ENCODE measurements around the gene CKB. TPM values are rescaled to one million over a fixed set of nuclear protein-coding genes. Genes with fewer than 3 reads are reported as not detected.
"Not testable (repeated sequence)": the region's sequence is repeated elsewhere in the genome, so short reads cannot be mapped to it uniquely, and the experiment has no call there.

Gene CKB
- polyA plus RNA-seq, 3 donors from 2014 or later = 0.34 to 1.6 (median 1.1) TPM

DNA sequence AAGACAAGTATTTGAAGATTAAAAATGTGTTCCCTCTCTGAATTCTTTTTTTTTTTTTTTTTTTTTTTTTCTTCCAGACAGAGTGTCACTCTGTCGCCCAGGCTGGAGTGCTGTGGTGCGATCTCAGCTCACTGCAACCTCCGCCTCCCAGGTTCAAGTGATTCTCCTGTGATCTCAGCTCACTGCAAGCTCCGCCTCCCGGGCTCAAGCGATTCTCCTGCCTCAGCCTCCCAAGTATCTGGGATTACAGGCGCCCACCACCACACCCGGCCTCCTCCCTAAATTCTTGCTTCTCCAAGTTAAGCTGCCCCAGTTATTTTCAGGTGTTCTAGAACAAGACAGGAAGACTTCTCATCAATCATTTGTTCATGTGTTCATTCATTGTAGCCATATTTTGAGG, 10.4 kb downstream of the CKB start:
- H3K27ac Mint-ChIP-seq; H3K36me3 Mint-ChIP-seq; H3K4me1 Mint-ChIP-seq; H3K9me3 Mint-ChIP-seq; H3K27me3 Mint-ChIP-seq (ENCODE audit: low read depth in 3 of 3); DNase-seq; H3K4me3 Mint-ChIP-seq: not testable (repeated sequence)

DNA sequence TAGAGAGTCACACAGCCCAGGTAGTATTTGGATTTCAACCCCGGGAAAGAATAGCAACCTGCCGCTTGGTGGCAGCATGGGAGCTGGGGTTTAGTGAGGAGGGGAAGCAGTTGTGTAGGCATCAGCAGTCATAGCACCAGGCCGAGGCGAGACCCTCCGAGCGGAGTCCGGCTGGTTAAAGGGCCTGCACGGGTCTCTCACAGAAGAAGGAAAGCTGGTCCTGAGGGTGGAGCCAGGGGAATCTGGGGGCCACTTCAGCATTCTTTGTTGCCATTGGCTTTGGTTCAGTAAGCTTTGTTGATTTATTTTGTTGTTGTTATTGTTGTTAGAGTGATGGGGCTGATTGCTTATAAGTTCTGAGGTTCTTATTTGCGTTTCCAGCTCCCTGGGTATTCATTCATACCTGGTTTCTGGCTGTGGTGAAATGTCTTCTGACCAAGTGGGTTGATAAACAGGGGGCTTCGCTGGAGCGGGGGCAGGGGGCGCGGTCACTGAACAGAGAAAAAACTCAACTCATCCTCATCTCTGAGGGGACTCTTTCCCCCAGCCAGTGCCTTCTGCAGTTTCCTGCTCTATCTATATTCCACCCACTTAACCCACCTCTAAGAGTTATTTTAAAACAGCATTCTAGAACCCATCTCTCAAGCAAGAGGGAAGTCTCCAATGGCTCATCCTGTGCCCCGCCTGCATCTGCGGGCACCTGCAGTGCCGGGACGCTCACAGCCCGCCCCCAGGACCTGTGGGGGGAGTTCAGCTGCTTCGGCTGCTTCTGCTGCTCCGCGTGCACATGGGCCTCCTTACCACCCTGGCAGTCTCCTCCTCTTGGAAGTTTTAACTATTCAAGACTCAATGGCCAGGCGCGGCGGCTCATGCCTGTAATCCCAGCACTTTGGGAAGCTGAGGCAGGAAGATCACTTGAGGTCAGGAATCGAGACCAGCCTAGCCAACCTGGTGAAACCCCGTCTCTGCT, 11.6 kb downstream of the CKB start:
- Mint-ChIP-seq H3K4me1 (peaks cover 0 to 2% of the 10 kb centered on the region in 2 donors), H3K4me3 (no peak overlapping the region), H3K36me3 (peaks cover 4 to 11% (median 7%) of the 10 kb centered on the region in 3 donors), H3K9me3 (no peaks in the 10 kb centered on the region), H3K27me3 (ENCODE audit: low read depth in 3 of 3) (peaks cover 0 to 8% (median 6%) of the 10 kb centered on the region in 3 donors), H3K27ac (peak overlapping the region in 1 of 6 donors; percentile 61)
- no peak for DNase-seq

DNA sequence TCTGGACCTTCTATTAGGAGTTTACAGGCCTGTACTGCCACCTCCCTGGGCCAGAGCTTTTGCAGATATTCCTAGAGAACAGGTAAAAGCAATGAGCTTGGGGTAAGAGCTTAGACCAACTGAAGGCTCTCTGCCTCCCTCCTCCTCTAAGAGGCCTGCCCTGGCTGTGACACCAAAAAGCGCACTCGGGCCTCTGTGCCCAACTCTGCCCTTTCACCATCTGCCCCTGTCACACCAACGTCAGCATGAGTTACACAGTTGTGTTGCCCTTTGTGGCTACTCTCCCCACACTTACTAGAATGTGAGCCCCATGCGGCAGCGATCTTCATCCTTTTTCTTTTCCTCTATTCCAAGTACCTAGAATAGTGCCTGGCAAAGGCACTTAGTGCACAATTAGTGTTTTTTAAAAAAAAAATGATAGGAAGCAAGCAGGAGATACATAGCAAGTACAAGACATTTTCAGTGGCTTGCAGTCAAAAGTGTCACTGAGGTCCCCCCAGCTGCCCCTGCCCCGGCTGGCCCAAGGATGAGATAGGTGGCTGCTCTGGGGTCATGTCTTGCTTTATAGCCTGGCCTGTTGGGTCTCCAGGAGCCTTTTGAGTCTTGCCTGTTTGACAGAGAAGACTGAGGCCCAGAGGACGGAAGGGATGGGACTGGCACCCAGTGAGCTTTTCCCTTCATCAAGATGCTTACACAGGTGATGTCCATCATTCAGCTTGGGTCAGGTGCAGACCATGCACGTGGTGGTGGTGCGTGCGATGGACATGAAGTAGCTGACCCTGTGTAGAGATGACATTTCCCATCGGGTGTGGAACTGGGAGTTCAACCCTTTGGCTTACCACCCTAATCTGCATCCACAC, 12.5 kb downstream of the CKB start:
- peaks cover 1 to 8% (median 6%) of the 10 kb centered on the region in 3 donors for H3K27me3 Mint-ChIP-seq (ENCODE audit: low read depth in 3 of 3)
- H3K4me1 Mint-ChIP-seq = peaks cover 0 to 2% of the 10 kb centered on the region in 2 donors
- H3K27ac Mint-ChIP-seq = peak overlapping the region in 3 of 6 donors; percentile 9 to 61 (median 40)
- H3K36me3 Mint-ChIP-seq = peaks cover 8 to 17% (median 10%) of the 10 kb centered on the region in 3 donors
- DNase-seq = no peak
- H3K4me3 Mint-ChIP-seq = no peak overlapping the region
- H3K9me3 Mint-ChIP-seq = no peaks in the 10 kb centered on the region

DNA sequence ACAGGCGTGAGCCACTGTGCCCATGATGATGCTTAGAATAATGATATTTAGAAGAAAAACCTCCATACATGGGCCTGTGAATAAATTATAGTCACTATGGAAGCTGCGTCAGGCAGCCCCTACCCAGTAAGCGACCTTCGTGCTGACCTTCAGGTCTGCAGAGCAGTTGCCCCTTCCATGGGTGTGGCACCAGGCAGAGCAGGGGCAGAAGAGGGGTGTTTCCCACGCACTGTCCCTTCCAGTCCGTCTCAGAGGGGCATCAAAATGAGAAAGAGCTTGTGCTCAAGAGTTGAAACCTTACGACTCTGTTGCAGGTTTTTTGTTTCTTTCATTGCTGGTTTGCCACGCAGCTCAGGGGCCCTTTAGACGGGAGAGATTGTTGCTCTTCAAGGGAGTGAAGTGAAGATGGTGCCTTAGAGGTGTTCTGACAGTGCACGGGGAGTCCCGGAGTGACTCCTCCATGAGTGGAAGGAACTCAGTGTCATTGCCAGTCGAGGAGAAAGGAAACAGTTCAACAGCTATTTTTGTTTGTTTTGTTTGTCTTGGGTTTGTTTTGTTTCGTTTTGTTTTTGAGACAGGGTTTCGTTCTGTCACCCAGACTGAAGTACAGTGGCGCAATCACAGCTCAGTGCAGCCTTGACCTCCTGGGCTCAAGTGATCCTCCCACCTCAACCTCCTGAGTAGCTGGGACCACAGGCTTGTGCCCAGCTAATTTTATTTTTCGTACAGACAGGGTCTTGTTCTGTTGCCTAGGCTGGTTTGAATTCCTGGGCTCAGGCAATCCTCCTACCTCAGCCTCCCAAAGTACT, 13.9 kb downstream of the CKB start:
- H3K4me1 Mint-ChIP-seq = peaks cover 0 to 2% of the 10 kb centered on the region in 2 donors
- peaks cover 8 to 26% (median 19%) of the 10 kb centered on the region in 3 donors for H3K36me3 Mint-ChIP-seq
- no peak for DNase-seq
- H3K27me3 Mint-ChIP-seq (ENCODE audit: low read depth in 3 of 3) = peaks cover 3 to 10% (median 8%) of the 10 kb centered on the region in 3 donors
- peak overlapping the region in 1 of 6 donors; percentile 12 for H3K27ac Mint-ChIP-seq
- no peaks in the 10 kb centered on the region for H3K9me3 Mint-ChIP-seq
- no peak overlapping the region for H3K4me3 Mint-ChIP-seq

DNA sequence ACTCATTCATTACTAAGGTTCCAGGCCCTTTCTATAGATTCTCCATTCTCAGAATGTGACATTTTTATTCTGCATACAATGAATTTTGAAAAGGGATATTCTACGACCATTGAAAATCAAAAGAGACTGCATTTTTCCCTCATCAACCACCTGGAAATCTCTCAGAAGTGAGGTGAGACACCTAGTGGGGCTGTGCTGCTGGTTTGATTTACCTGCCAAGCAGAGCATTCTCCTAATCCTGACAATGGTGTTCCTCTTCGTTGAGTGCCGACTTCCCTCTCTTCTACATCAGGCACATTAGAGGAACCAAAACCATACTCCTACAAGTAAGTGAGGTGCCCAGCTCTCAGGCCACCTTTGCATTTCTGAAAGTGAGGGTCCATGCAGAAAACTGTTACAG, 14.9 kb downstream of the CKB start:
- Mint-ChIP-seq H3K27me3 (ENCODE audit: low read depth in 3 of 3) (peaks cover 3 to 10% (median 8%) of the 10 kb centered on the region in 3 donors), H3K27ac (peak overlapping the region in 1 of 6 donors; percentile 23), H3K9me3 (no peaks in the 10 kb centered on the region), H3K36me3 (peaks cover 13 to 36% (median 24%) of the 10 kb centered on the region in 3 donors), H3K4me1 (peaks cover 0 to 2% of the 10 kb centered on the region in 2 donors), H3K4me3 (no peak overlapping the region)
- no peak for DNase-seq

DNA sequence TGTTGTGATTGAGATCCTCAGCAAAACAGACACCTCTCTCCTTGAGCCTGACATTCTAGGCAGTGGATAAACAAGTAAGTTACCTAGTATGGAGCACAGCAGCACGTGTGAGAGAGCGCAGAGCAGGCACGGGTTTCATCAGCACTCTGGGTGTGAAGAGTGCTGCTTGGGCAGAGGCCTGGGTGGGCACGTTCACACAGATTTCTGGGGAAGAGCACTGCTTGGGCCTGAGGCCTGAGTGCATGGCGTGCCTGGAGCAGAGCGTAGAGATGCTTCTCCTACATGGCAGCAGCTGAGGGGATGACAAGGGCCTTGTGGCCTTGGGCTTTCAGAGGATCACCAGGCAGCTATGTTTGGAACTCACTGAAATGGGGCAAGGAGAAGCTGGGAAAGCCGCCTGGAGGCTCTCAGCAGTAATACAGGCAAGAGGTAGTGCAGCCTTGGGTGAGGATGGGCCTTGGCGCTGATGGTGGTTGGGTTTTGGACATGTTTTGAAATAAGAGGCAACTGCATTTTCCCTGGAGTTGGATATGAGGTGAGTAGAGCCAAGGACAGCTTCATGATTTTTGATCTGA, 17.6 kb downstream of the CKB start:
- peaks cover 7 to 13% (median 8%) of the 10 kb centered on the region in 3 donors for H3K27me3 Mint-ChIP-seq (ENCODE audit: low read depth in 3 of 3)
- H3K4me1 Mint-ChIP-seq = peaks cover 8% of the 10 kb centered on the region in 2 donors
- peak overlapping the region in 2 of 6 donors; percentile 60 to 66 for H3K27ac Mint-ChIP-seq
- no peaks in the 10 kb centered on the region for H3K9me3 Mint-ChIP-seq
- H3K36me3 Mint-ChIP-seq = peaks cover 19 to 48% (median 39%) of the 10 kb centered on the region in 3 donors
- no peak overlapping the region for H3K4me3 Mint-ChIP-seq
- no peak for DNase-seq

DNA sequence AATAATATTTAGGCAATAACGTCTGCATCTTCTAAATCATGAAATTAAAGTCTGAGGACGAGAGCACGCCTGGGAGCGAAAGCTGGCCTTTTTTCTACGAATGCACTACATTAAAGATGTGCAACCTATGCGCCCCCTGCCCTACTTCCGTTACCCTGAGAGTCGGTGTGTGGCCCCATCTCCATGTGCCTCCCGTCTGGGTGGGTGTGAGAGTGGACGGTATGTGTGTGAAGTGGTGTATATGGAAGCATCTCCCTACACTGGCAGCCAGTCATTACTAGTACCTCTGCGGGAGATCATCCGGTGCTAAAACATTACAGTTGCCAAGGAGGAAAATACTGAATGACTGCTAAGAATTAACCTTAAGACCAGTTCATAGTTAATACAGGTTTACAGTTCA, 19.3 kb downstream of the CKB start:
- no peak for DNase-seq
- Mint-ChIP-seq H3K4me1 (peaks cover 10 to 14% of the 10 kb centered on the region in 2 donors), H3K4me3 (no peak overlapping the region), H3K27me3 (ENCODE audit: low read depth in 3 of 3) (peaks cover 8 to 12% (median 9%) of the 10 kb centered on the region in 3 donors), H3K36me3 (peaks cover 19 to 54% (median 32%) of the 10 kb centered on the region in 3 donors), H3K9me3 (no peaks in the 10 kb centered on the region), H3K27ac (no peak overlapping the region)

DNA sequence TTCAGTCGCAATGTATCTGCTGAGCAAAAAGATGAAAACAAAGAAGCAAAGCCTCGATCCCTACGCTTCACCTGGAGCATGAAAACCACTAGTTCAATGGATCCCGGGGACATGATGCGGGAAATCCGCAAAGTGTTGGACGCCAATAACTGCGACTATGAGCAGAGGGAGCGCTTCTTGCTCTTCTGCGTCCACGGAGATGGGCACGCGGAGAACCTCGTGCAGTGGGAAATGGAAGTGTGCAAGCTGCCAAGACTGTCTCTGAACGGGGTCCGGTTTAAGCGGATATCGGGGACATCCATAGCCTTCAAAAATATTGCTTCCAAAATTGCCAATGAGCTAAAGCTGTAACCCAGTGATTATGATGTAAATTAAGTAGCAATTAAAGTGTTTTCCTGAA, 19.8 kb downstream of the CKB start:
- Mint-ChIP-seq H3K27me3 (ENCODE audit: low read depth in 3 of 3) (peaks cover 8 to 11% (median 9%) of the 10 kb centered on the region in 3 donors), H3K36me3 (peaks cover 19 to 54% (median 32%) of the 10 kb centered on the region in 3 donors), H3K4me1 (peaks cover 10 to 14% of the 10 kb centered on the region in 2 donors), H3K4me3 (no peak overlapping the region), H3K27ac (no peak overlapping the region), H3K9me3 (no peaks in the 10 kb centered on the region)
- no peak for DNase-seq

DNA sequence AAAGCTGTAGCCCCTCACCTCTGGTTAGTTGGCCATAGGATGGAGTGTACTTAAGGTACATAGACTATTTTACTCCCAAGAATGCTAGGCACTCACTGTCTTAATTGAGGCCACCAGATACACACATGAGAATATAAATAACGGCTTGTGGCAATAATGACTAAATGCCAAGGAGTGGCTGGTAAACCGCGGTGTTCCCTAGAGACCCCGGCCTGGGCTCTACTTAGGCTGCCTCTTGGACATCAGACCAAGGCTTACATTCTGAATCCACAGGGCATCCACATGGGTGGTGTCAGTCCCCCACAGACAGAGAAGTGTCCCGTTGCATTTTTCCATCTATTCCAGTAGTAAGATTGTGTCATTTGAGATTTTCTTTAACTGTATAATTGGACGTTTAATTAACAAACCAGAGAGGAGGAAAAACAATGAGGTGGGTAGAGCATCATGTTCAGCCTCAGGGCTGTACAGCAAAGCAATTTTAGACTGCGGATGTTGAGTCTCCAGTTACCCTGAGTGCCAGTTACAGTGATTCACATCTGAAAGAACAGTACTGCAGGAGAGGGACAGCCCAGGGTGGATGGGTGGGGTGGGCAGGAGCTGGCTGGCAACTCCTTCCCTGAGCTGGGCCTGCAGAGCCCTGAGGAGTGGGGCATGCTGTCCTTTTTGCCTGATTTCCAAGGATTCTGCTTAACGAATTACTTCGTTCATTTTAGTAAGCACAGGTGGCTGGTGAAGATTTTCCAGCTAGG, 20.5 kb downstream of the CKB start:
- Mint-ChIP-seq H3K36me3 (peaks cover 15 to 48% (median 32%) of the 10 kb centered on the region in 3 donors), H3K27me3 (ENCODE audit: low read depth in 3 of 3) (peaks cover 6 to 9% (median 7%) of the 10 kb centered on the region in 3 donors), H3K9me3 (no peaks in the 10 kb centered on the region), H3K27ac (peak overlapping the region in 1 of 6 donors; percentile 19), H3K4me1 (peaks cover 10 to 14% of the 10 kb centered on the region in 2 donors), H3K4me3 (no peak overlapping the region)
- DNase-seq = no peak

DNA sequence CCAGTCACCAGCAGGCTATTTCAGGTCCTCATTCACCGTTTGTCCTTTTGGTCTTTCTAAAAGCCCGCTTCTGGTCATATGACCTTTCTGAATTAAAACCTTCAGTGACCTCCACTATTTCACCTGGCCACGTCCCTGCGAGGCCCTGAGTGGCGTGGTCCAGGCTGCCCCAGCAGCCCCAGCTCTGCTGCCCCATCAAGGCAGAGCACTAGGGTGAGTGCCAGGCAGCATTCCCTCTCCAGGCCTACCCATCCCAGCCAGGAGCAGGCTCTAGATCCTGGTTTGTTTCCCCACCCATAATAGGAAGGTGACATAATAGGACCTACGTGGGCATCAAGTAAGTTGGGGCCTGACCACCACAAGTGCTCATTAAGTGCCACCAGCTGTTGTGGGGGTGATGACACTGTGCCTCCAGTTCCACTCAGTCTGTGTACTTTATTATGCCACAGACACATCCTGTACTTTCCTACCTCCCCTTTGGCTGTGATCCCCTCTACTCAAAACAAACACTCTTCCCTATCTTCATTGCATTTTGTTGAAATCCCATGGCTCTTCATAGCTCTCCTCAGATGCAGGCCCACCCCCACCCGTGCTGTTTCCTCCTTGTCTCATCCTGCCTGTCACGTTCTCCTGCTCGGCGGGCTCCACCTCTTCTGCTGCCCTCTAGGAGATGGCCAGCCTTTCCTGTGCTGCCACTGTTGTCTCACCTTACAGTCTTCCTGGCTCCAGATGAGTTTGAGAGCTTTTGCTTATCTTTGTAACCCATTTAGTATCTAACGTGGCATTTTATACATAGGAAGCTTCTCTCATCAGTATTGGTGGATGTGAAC, 21.4 kb downstream of the CKB start:
- Mint-ChIP-seq H3K9me3 (no peaks in the 10 kb centered on the region), H3K27me3 (ENCODE audit: low read depth in 3 of 3) (peaks cover 6 to 9% (median 7%) of the 10 kb centered on the region in 3 donors), H3K4me1 (peaks cover 10 to 14% of the 10 kb centered on the region in 2 donors), H3K36me3 (peaks cover 15 to 46% (median 32%) of the 10 kb centered on the region in 3 donors), H3K27ac (peak overlapping the region in 3 of 6 donors; percentile 19 to 32 (median 29)), H3K4me3 (no peak overlapping the region)
- DNase-seq = no peak

DNA sequence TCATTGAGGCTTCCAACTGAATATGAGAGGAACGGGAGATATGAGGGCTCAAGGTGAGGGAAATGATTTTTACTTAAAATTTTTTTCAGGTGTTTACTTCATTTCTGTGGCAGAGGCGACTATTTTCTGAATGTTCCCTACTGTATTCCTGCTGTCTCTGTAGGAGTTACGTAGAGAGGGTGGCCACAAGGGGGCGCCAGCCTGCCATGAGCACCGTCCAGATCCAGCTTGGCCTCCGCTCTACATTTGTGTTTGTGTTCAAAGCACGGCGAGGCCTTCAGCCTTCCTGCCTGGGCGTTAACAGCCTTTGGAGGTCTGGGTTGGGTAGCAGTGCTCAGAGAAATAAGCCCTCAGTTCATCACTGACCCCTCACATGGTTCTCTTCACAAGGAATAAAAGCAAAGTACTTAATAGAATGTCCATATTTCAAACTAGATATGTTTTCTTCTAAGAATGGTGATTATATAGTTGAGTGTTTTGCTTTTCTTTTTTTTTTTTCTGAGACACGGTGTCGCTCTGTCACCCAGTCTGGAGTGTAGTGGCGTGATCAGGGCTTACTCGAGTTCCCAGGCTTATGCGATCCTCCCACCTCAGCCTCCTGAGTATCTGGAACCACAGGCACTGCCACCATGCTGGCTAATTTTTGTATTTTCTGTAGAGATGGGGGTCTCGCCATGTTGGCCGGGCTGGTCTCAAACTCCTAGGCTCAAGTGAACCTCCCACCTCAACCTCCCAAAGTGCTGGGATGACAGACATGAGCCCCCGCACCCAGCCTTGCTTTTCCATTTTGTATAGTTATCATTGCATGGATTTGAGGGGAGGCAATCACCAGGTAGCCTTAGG, 22.3 kb downstream of the CKB start:
- H3K27me3 Mint-ChIP-seq (ENCODE audit: low read depth in 3 of 3) = peaks cover 6 to 7% (median 6%) of the 10 kb centered on the region in 3 donors
- peaks cover 10 to 14% of the 10 kb centered on the region in 2 donors for H3K4me1 Mint-ChIP-seq
- H3K36me3 Mint-ChIP-seq = peaks cover 13 to 43% (median 32%) of the 10 kb centered on the region in 3 donors
- DNase-seq = peak; percentile 59 to 66 (median 65)
- peak overlapping the region in 4 of 6 donors; percentile 5 to 65 (median 28) for H3K27ac Mint-ChIP-seq
- H3K4me3 Mint-ChIP-seq = no peak overlapping the region
- H3K9me3 Mint-ChIP-seq = no peaks in the 10 kb centered on the region

Data from immature natural killer cell (primary cell).